Suppressor macrophage treated with lipopolysaccharide for 1 hour (primary cell): Measurements from ENCODE around the gene CAMK4.

Source experiments
- DNase-seq, 3 donors: peaks; one replicate each; pipeline ENCODE4 v3.0.0-alpha.2; 2020 to 2022

Gene CAMK4

DNA sequence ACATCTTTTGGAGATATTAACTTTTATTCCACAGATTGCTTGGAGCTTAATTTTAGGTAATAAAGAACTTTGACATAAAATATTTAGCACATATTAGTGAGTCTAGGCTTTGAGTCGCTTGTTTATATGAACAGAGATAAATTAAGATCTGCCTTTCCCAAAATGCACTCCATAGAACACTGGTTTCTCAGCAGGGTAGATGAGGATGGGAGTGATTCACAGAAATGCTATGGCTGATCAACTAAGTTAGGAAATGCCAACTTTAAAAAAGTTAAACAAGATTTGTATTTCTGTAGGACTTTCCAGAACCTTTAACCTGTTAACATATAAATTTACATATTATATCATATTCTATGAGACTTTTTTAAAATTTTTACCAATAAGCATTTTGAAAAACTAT, 222.9 kb downstream of the CAMK4 start:
- DNase-seq, result no peak

DNA sequence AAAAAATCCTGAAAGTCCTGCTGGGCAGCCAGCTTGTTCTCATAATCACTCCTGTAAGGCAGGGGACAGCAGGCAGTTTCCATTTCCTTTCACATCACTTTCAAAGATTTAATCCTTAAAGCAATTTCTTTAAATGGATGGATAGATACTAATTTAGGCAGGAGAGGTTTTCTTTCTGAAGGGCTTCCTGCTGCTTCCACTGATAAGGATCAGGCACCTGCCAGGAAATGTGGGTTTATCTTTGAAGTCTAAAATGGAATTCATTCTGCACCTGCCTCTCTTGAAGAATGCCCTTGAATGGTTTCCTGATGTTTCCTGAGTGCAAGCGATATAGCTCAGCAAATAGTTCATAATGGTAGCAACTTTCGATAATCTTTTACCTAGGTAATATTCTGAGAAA, 223.6 kb downstream of the CAMK4 start:
- DNase-seq, result no peak

GRCh38 chr5:111453295-111453694, 229.1 kb downstream of the CAMK4 start:
- no peak for DNase-seq

- no peak for DNase-seq
Measured at GRCh38 chr5:111453747-111454146, 229.6 kb downstream of the CAMK4 start.

- no peak for DNase-seq
Measured at GRCh38 chr5:111454198-111454622, 230.0 kb downstream of the CAMK4 start.

- DNase-seq, result no peak
Measured at GRCh38 chr5:111454776-111455175, 230.6 kb downstream of the CAMK4 start.

GRCh38 chr5:111461255-111461671, 237.1 kb downstream of the CAMK4 start:
- peak in 1 of 3 donors; percentile 2 for DNase-seq

DNA sequence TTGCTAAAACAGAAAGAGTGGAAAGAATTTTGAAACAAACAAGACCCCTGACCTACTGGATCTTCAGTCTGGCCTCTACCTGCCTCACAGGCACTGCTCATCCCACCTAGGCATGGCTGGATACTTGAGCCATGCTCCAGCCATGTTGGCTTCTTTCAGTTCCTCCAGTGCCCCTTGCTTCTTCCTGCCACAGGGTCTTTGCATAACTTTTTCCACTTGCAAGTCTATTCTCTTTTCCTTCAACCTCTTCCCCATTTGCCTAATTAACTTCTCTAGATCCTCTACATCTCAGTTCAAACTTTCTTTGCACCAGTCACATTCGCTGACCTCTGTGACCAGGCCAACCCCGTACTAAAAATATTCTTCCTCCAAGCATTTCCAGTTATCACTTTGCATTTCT, 237.8 kb downstream of the CAMK4 start:
- DNase-seq, result no peak

GRCh38 chr5:111463311-111463710, 239.1 kb downstream of the CAMK4 start:
- DNase-seq, result no peak

DNA sequence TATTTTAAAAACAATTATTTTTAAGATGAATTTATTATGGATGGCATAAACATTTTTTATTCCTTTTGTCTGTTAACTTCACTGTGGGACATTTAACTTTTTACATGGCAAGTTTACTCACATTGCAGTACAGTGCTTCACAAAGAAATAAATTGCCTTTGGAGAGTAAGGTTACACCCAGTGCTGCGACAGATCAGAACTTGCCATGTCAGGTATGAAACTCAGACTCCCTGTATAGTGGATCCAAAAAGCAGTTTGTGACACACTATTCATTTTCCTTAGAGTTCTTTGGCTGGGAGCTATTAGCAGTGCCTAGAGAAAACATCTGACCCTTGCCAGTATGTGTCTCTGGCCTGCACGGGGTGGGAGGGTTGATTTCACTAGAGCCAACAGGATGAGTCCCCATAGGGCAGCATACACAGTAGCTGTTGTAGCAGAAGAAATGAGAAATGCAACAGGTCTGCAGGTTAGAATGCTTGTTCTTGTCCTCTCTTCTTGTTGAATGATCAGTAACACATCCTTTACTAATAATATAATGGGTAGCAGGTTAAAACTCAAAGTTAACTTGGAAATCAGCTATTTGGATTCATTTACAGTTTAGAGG, 245.2 kb downstream of the CAMK4 start:
- DNase-seq, result no peak

GRCh38 chr5:111469903-111470302, 245.7 kb downstream of the CAMK4 start:
- peak in 2 of 3 donors; percentile 14 to 18 for DNase-seq

- no peak for DNase-seq
Measured at GRCh38 chr5:111472096-111472495, 247.9 kb downstream of the CAMK4 start.

GRCh38 chr5:111472579-111472978, 248.4 kb downstream of the CAMK4 start:
- DNase-seq, result peak; percentile 52 to 57 (median 54)

- no peak for DNase-seq
Measured at GRCh38 chr5:111478266-111478665, 254.1 kb downstream of the CAMK4 start.

GRCh38 chr5:111478898-111479297, 254.7 kb downstream of the CAMK4 start:
- DNase-seq, result no peak

- no peak for DNase-seq
Measured at GRCh38 chr5:111480346-111480745, 256.2 kb downstream of the CAMK4 start.

- DNase-seq, result no peak
Measured at GRCh38 chr5:111486055-111486454, 261.9 kb downstream of the CAMK4 start.

DNA sequence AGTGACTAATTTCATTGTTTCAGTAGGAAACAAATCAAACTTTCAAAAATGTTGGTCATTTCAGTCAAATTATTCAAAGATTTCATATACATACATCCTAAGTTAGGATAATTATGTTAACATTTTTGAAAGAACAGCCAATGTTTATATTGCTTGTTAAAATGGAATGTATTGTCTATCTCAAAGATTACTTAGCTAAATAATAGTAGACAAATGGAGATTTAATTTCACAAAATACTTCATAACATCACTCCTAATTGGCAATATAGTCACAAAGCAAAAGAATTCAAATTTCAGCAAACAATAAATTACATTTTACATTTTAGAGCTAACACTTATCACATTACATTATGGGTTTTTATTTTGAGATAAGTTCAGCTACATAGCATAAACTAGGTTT, 262.7 kb downstream of the CAMK4 start:
- no peak for DNase-seq

- DNase-seq, result peak in 1 of 3 donors; percentile 28
Measured at GRCh38 chr5:111488353-111488752, 264.2 kb downstream of the CAMK4 start.

DNA sequence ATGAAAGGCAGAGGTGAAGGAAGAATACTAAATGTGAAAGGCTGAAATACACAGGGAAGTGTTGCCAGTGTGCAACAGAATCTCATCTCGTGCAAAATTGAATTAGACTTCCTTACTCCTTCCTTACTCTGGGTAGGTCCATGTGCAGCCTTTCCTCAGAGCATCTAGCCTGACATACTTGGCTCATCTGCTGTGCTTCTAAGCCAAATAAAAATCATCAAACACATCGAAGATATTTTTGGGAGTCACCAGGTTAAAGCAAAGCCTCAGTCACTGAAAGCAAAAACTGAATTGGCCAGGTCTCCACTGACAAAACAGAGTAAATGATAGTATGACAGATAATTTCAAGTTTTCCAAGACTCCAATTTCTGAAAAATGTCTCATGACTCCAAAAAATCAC, 268.8 kb downstream of the CAMK4 start:
- DNase-seq, result peak in 1 of 3 donors; percentile 16

- no peak for DNase-seq
Measured at GRCh38 chr5:111494355-111494999, 270.3 kb downstream of the CAMK4 start.

- no peak for DNase-seq
Measured at GRCh38 chr5:111495159-111495558, 271.0 kb downstream of the CAMK4 start.

- no peak for DNase-seq
Measured at GRCh38 chr5:111498346-111498745, 274.2 kb downstream of the CAMK4 start.

- DNase-seq, result no peak
Measured at GRCh38 chr5:111502956-111503355, 278.8 kb downstream of the CAMK4 start.

- DNase-seq, result no peak
Measured at GRCh38 chr5:111505096-111505495, 280.9 kb downstream of the CAMK4 start.
